Caco-2 (cell line): ENCODE results near the gene ENO1. TPM values are rescaled to one million over a fixed set of nuclear protein-coding genes. Genes with fewer than 3 reads are reported as not detected.

Experiments
- BruUV-seq: library from RNA; stranded (reverse); fragments of 400-500 nt; replicated peaks from 2 replicates; lab custom pipeline; 2021; lab: Mats Ljungman, UMichigan
- CTCF ChIA-PET: fragments of 300-600 bp; sonication (Branson Sonifier 250); formaldehyde crosslinking; loops from one replicate; lab custom pipeline; 2022; ENCODE audit warnings: antibody characterized with exemption; lab: Charles Lee
- POLR2A ChIA-PET: fragments of 300-600 bp; sonication (Branson Sonifier 250); formaldehyde crosslinking; loops from one replicate; lab custom pipeline; 2022; ENCODE audit warnings: antibody characterized with exemption; lab: Charles Lee
- DNase-seq, 2 experiments: peaks; one replicate each; pipeline versions ENCODE4 v3.0.0 to v3.0.0-alpha.2; 2020 to 2022
- H3K27me3 ChIP-seq: replicated peaks from 2 replicates; pipeline ENCODE4 v1.6.0; 2011; ENCODE audit warnings: low read length; ENCODE audit not compliant: control insufficient read depth, insufficient read depth
- H3K36me3 ChIP-seq: 2 replicates; pipeline ENCODE4 v1.5.1; 2011; ENCODE audit warnings: low read length; ENCODE audit not compliant: control insufficient read depth, insufficient read depth
- H3K4me1 ChIP-seq: fragments of 250-450 bp; sonication (Bioruptor Pico); 2 replicates; pipeline ENCODE4 v1.5.1; 2020; ENCODE audit warnings: mild to moderate bottlenecking
- H3K4me3 ChIP-seq: 2 replicates; pipeline ENCODE4 v1.5.1; 2011; ENCODE audit warnings: low read depth, mild to moderate bottlenecking, control low read depth, low read length
- H3K9me3 ChIP-seq: fragments of 250-450 bp; sonication (Bioruptor Pico); 2 replicates; pipeline ENCODE4 v1.5.1; 2020; ENCODE audit warnings: mild to moderate bottlenecking, moderate library complexity
- H3K27ac Mint-ChIP-seq: one replicate; pipeline ENCODE4 v1.8.0; 2022; ENCODE audit warnings: mixed read lengths; ENCODE audit not compliant: unreplicated experiment
- H3K27me3 Mint-ChIP-seq: one replicate; pipeline ENCODE4 v1.8.0; 2022; ENCODE audit warnings: mixed read lengths; ENCODE audit not compliant: insufficient read depth, unreplicated experiment
- H3K36me3 Mint-ChIP-seq: one replicate; pipeline ENCODE4 v1.8.0; 2022; ENCODE audit warnings: mild to moderate bottlenecking, mixed read lengths; ENCODE audit not compliant: insufficient read depth, unreplicated experiment
- H3K4me1 Mint-ChIP-seq: one replicate; pipeline ENCODE4 v1.8.0; 2022; ENCODE audit warnings: low read depth, mixed read lengths; ENCODE audit not compliant: unreplicated experiment
- H3K4me3 Mint-ChIP-seq: one replicate; pipeline ENCODE4 v1.8.0; 2022; ENCODE audit warnings: mild to moderate bottlenecking, moderate library complexity, mixed read lengths; ENCODE audit not compliant: unreplicated experiment
- H3K9me3 Mint-ChIP-seq: one replicate; pipeline ENCODE4 v1.8.0; 2022; ENCODE audit warnings: mixed read lengths; ENCODE audit not compliant: unreplicated experiment
- CTCF ChIP-seq, 2 experiments: fragments of 200-600 bp in 1 of 2; IDR thresholded peaks; 1 replicate in 1 of 2; 2 replicates in 1 of 2; pipeline versions ENCODE4 v1.5.1 to v1.8.0; 2011 to 2022; ENCODE audit warnings: antibody characterized with exemption in 1 of 2, control low read depth in 1 of 2, inconsistent platforms in 1 of 2, low read depth in 1 of 2, low read length in 1 of 2, mild to moderate bottlenecking in 1 of 2, moderate library complexity in 1 of 2; ENCODE audit not compliant: insufficient read depth in 1 of 2, severe bottlenecking in 1 of 2, unreplicated experiment in 1 of 2
- intact Hi-C: fragments of 100-400 bp; cut with micrococcal nuclease; formaldehyde crosslinking; loops from one replicate; pipeline ENCODE4 v1.10.0; 2022; ENCODE audit not compliant: unreplicated experiment
- total RNA-seq: library from RNA; stranded (reverse); gene quantifications from 2 replicates; pipeline ENCODE4 v1.2.3, GENCODE V29; 2022

ENO1 gene
- total RNA-seq, 1 experiment from 2014 or later, result 934 TPM

GRCh38 chr1:8911416-8912309 is 33.2 kb upstream of the ENO1 start:
- no peaks in the 10 kb centered on the region for H3K36me3 ChIP-seq
- H3K9me3 Mint-ChIP-seq, result no peaks in the 10 kb centered on the region
- intact Hi-C loops, result no loop called here
- ChIA-PET POLR2A (no interaction called here), CTCF (no interaction called here)
- no peak overlapping the region for H3K4me3 ChIP-seq
- no peaks in the 10 kb centered on the region for H3K36me3 Mint-ChIP-seq
- no peaks in the 10 kb centered on the region for H3K27me3 Mint-ChIP-seq
- H3K27me3 ChIP-seq, result no peaks in the 10 kb centered on the region
- H3K27ac Mint-ChIP-seq, result no peak overlapping the region
- 0 out of 2 replicates have a peak, but pooled peaks cover 11% of the 10 kb centered on the region for H3K4me1 ChIP-seq
- no peak for DNase-seq
- peaks cover 5% of the 10 kb centered on the region; the same call in 1 of the 2 replicates for H3K9me3 ChIP-seq
- BruUV-seq, result no TSS peak
- peaks cover 7% of the 10 kb centered on the region for H3K4me1 Mint-ChIP-seq
- H3K4me3 Mint-ChIP-seq, result no peak overlapping the region
- TF ChIP-seq CTCF (IDR thresholded peaks at IDR 0.05; ENCODE audit: insufficient read depth in 1 of 2, low read depth in 1 of 2, low read length in 1 of 2, severe bottlenecking in 1 of 2, unreplicated experiment in 1 of 2), result no peak

- H3K4me3 ChIP-seq, result no peak overlapping the region
- Mint-ChIP-seq H3K27me3 (no peaks in the 10 kb centered on the region), H3K27ac (no peak overlapping the region), H3K9me3 (no peaks in the 10 kb centered on the region), H3K4me3 (no peak overlapping the region), H3K36me3 (no peaks in the 10 kb centered on the region), H3K4me1 (peaks cover 9% of the 10 kb centered on the region)
- no peak for TF ChIP-seq CTCF (IDR thresholded peaks at IDR 0.05; ENCODE audit: insufficient read depth in 1 of 2, low read depth in 1 of 2, low read length in 1 of 2, severe bottlenecking in 1 of 2, unreplicated experiment in 1 of 2)
- H3K9me3 ChIP-seq, result peaks cover 5% of the 10 kb centered on the region; the same call in 1 of the 2 replicates
- H3K4me1 ChIP-seq, result 0 out of 2 replicates have a peak, but pooled peaks cover 11% of the 10 kb centered on the region
- CTCF ChIA-PET, result no interaction called here
- no peak for DNase-seq
- no peaks in the 10 kb centered on the region for H3K36me3 ChIP-seq
- no peaks in the 10 kb centered on the region for H3K27me3 ChIP-seq
- BruUV-seq, result no TSS peak
- intact Hi-C loops, result no loop called here
- POLR2A ChIA-PET, result no interaction called here
Measured at GRCh38 chr1:8910914-8911313, 32.4 kb upstream of the ENO1 start.

GRCh38 chr1:8910331-8910730 is 31.8 kb upstream of the ENO1 start:
- ChIA-PET CTCF (no interaction called here), POLR2A (no interaction called here)
- no TSS peak for BruUV-seq
- no peak for DNase-seq
- Mint-ChIP-seq H3K27ac (no peak overlapping the region), H3K27me3 (no peaks in the 10 kb centered on the region), H3K36me3 (no peaks in the 10 kb centered on the region), H3K4me1 (peaks cover 15% of the 10 kb centered on the region), H3K9me3 (no peaks in the 10 kb centered on the region), H3K4me3 (no peak overlapping the region)
- Histone ChIP-seq H3K36me3 (no peaks in the 10 kb centered on the region), H3K27me3 (no peaks in the 10 kb centered on the region), H3K9me3 (peaks cover 5% of the 10 kb centered on the region; the same call in 1 of the 2 replicates), H3K4me3 (no peak overlapping the region), H3K4me1 (0 out of 2 replicates have a peak, but pooled peaks cover 11% of the 10 kb centered on the region)
- intact Hi-C loops, result no loop called here
- no peak for TF ChIP-seq CTCF (IDR thresholded peaks at IDR 0.05; ENCODE audit: insufficient read depth in 1 of 2, low read depth in 1 of 2, low read length in 1 of 2, severe bottlenecking in 1 of 2, unreplicated experiment in 1 of 2)
